SU-DHL-6 (cell line): ENCODE results near the gene DAG1.

Experiments
- H2AFZ ChIP-seq: fragments of 200-600 bp; sonication (generic); 2 replicates; pipeline ENCODE4 v1.6.1; 2014; ENCODE audit warnings: low read depth, mild to moderate bottlenecking, moderate library complexity, mixed read lengths, antibody characterized with exemption, low read length; ENCODE audit not compliant: severe bottlenecking
- H3F3A ChIP-seq: fragments of 200-600 bp; shearing (Covaris generic); 2 replicates; pipeline ENCODE4 v1.6.0; 2016; ENCODE audit warnings: antibody characterized with exemption, mild to moderate bottlenecking; ENCODE audit not compliant: insufficient read depth
- H3K27ac ChIP-seq: fragments of 200-600 bp; sonication (generic); 2 replicates; pipeline ENCODE4 v1.5.1; 2016; ENCODE audit warnings: low read depth, mild to moderate bottlenecking, low read length, moderate library complexity, mixed read lengths
- H3K27me3 ChIP-seq: fragments of 200-600 bp; sonication (generic), shearing (Covaris generic); 2 replicates; pipeline ENCODE4 v1.6.0; 2014; ENCODE audit warnings: mild to moderate bottlenecking, low read length
- H3K36me3 ChIP-seq: fragments of 200-600 bp; sonication (generic); 2 replicates; pipeline ENCODE4 v1.6.1; 2014; ENCODE audit warnings: mild to moderate bottlenecking, low read length, mixed read lengths
- H3K4me2 ChIP-seq: fragments of 300-600, 200-600 bp; shearing (Covaris generic), sonication (generic); 2 replicates; pipeline ENCODE4 v1.6.0; 2014; ENCODE audit warnings: low read length, low read depth, mild to moderate bottlenecking; ENCODE audit not compliant: poor library complexity, severe bottlenecking
- H3K4me3 ChIP-seq: fragments of 200-600 bp; sonication (generic); 2 replicates; pipeline ENCODE4 v1.5.1; 2014; ENCODE audit warnings: antibody characterized with exemption, low read length, mild to moderate bottlenecking, mixed read lengths; ENCODE audit not compliant: insufficient read depth, poor library complexity, severe bottlenecking
- H3K79me2 ChIP-seq: fragments of 200-600 bp; sonication (generic); 2 replicates; pipeline ENCODE4 v1.6.1; 2014; ENCODE audit warnings: mild to moderate bottlenecking, low read length, moderate library complexity; ENCODE audit not compliant: insufficient read depth
- H3K9ac ChIP-seq: fragments of 200-600 bp; sonication (generic); 2 replicates; pipeline ENCODE4 v1.7.0; 2014; ENCODE audit warnings: mild to moderate bottlenecking, low read length
- H3K9me2 ChIP-seq: fragments of 200-600 bp; sonication (generic); replicated peaks from 2 replicates; pipeline ENCODE4 v1.6.1; 2014; ENCODE audit warnings: low read length; ENCODE audit not compliant: insufficient read depth
- H3K9me3 ChIP-seq: fragments of 200-600 bp; sonication (generic); 2 replicates; pipeline ENCODE4 v1.6.1; 2014; ENCODE audit warnings: low read length, mixed read lengths; ENCODE audit not compliant: insufficient read depth
- H4K20me1 ChIP-seq: fragments of 200-600 bp; sonication (generic); 2 replicates; pipeline ENCODE4 v1.6.1; 2014; ENCODE audit warnings: low read depth, mild to moderate bottlenecking, antibody characterized with exemption, low read length, moderate library complexity, mixed read lengths
- EZH2phosphoT487 ChIP-seq: fragments of 200-600 bp; sonication (generic), shearing (Covaris generic); conservative IDR thresholded peaks from 2 replicates; pipeline ENCODE4 v1.6.1; 2018; ENCODE audit warnings: mild to moderate bottlenecking, antibody characterized with exemption, low read length, moderate library complexity, mixed read lengths
- TF ChIP-seq, protein P1 (sequence below): fragments of 200-600 bp; sonication (generic); IDR thresholded peaks from one replicate; pipeline ENCODE4 v1.5.1; 2017; ENCODE audit warnings: antibody characterized with exemption, mild to moderate bottlenecking, low read length, moderate library complexity; ENCODE audit not compliant: insufficient read depth, poor library complexity, severe bottlenecking

Gene DAG1

DNA sequence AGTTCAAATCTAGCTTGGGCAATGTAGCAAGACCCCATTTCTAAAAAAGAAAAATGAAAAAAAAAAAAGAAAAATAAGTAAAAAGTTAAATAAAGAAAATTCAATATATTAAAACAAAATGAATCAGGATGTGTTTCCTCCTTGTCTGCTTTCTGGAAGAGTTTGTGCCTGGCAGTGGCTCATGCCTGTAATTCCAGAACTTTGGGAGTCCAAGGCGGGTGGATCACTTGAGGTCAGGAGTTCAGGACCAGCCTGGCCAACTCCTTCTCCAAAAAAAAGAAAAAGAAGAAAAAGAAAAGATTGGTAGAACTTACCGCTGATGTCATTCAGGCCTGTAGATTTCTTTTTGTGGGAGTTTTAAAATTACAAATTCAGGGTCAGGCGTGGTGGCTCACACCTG lies 36.8 kb downstream of the DAG1 start:
- H3K36me3 ChIP-seq = no peaks in the 10 kb centered on the region
- H3K27me3 ChIP-seq = no peaks in the 10 kb centered on the region
- H3K4me3 ChIP-seq = no peak overlapping the region
- no peak overlapping the region for H3K9ac ChIP-seq
- H3K9me2 ChIP-seq = no peaks in the 10 kb centered on the region
- no peak overlapping the region for H2AFZ ChIP-seq
- H3K79me2 ChIP-seq = 0 out of 2 replicates have a peak, but pooled peaks cover 12% of the 10 kb centered on the region
- no peak overlapping the region for H3K4me2 ChIP-seq
- H3K9me3 ChIP-seq = no peaks in the 10 kb centered on the region
- H4K20me1 ChIP-seq = no peaks in the 10 kb centered on the region
- no peak overlapping the region for H3K27ac ChIP-seq
- H3F3A ChIP-seq = 0 out of 2 replicates have a peak, but pooled peaks cover 4% of the 10 kb centered on the region
- TF ChIP-seq, protein P1, sequence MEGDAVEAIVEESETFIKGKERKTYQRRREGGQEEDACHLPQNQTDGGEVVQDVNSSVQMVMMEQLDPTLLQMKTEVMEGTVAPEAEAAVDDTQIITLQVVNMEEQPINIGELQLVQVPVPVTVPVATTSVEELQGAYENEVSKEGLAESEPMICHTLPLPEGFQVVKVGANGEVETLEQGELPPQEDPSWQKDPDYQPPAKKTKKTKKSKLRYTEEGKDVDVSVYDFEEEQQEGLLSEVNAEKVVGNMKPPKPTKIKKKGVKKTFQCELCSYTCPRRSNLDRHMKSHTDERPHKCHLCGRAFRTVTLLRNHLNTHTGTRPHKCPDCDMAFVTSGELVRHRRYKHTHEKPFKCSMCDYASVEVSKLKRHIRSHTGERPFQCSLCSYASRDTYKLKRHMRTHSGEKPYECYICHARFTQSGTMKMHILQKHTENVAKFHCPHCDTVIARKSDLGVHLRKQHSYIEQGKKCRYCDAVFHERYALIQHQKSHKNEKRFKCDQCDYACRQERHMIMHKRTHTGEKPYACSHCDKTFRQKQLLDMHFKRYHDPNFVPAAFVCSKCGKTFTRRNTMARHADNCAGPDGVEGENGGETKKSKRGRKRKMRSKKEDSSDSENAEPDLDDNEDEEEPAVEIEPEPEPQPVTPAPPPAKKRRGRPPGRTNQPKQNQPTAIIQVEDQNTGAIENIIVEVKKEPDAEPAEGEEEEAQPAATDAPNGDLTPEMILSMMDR = no peak
- TF ChIP-seq EZH2phosphoT487 = no peak

DNA sequence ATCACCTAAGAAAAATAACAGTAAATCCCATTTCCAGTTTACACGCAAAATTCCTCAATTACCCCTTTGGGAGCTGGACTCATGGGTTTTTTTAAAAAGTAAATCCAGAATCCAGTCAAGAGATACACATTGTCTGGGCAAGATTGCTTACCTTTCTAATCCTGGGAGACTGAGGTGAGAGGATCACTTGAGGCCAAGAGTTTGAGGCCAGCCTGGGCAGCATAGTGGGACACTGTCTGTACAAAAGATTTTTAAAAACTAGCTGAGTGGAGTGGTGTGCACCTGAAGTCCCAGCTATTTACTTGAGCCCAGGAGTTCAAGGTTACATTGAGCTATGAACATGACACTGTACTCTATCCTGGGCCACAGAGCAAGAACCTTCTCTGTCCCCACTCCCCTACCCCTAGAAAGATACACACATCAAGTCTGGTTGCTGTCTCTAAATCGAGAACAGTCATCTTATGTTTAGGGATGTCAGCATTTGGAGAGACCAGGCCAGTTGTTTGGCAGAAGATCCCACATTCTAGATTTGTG lies 39.0 kb downstream of the DAG1 start:
- no peaks in the 10 kb centered on the region for H4K20me1 ChIP-seq
- H3K9me2 ChIP-seq = no peaks in the 10 kb centered on the region
- H3K9ac ChIP-seq = no peak overlapping the region
- TF ChIP-seq EZH2phosphoT487 = no peak
- TF ChIP-seq, protein P1 = no peak
- H3K79me2 ChIP-seq = 0 out of 2 replicates have a peak, but pooled peaks cover 12% of the 10 kb centered on the region
- H3F3A ChIP-seq = 0 out of 2 replicates have a peak, but pooled peaks cover 1% of the 10 kb centered on the region
- H3K4me3 ChIP-seq = no peak overlapping the region
- H3K27me3 ChIP-seq = no peaks in the 10 kb centered on the region
- H3K27ac ChIP-seq = no peak overlapping the region
- no peaks in the 10 kb centered on the region for H3K9me3 ChIP-seq
- peaks cover 2% of the 10 kb centered on the region; the same call in 1 of the 2 replicates for H3K36me3 ChIP-seq
- H3K4me2 ChIP-seq = no peak overlapping the region
- H2AFZ ChIP-seq = no peak overlapping the region

DNA sequence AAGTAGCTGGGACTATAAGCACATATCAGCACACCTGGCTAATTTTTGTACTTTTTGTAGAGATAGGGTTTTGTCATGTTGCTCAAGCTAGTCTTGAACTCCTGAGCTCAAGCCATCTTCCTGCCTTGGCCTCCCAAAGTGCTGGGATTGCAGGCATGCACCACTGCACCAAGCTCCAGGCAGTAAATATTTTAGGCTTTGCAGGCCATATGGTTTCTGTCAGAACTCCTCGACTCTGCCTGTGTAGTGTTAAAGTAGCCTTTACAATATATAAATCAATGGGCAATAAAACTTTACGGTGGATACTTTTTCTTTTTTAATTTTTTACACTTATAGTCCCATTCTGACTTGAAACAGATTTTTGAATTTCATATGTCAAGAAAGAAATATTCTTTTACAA lies 41.6 kb downstream of the DAG1 start:
- H3K9ac ChIP-seq = no peak overlapping the region
- H2AFZ ChIP-seq = no peak overlapping the region
- H3K4me3 ChIP-seq = no peak overlapping the region
- TF ChIP-seq, protein P1 = no peak
- TF ChIP-seq EZH2phosphoT487 = no peak
- H3K36me3 ChIP-seq = peaks cover 2% of the 10 kb centered on the region; the same call in 1 of the 2 replicates
- no peaks in the 10 kb centered on the region for H3K27me3 ChIP-seq
- H3K27ac ChIP-seq = no peak overlapping the region
- H4K20me1 ChIP-seq = no peaks in the 10 kb centered on the region
- no peak overlapping the region for H3K4me2 ChIP-seq
- H3K79me2 ChIP-seq = 0 out of 2 replicates have a peak, but pooled peaks cover 8% of the 10 kb centered on the region
- H3K9me3 ChIP-seq = no peaks in the 10 kb centered on the region
- H3K9me2 ChIP-seq = no peaks in the 10 kb centered on the region
- no peaks in the 10 kb centered on the region for H3F3A ChIP-seq
